PFSK-1 (cell line): ENCODE measurements around the gene NLRP14.

Source experiments
- FOXP2 ChIP-seq: optimal IDR thresholded peaks from 2 replicates; pipeline ENCODE3; 2011; ENCODE audit warnings: borderline replicate concordance, control low read depth, inconsistent platforms; ENCODE audit not compliant: insufficient read depth; ENCODE audit errors: extremely low read length, extremely low read depth
- POLR2AphosphoS5 ChIP-seq: IDR thresholded peaks from 2 replicates; pipeline ENCODE4 v1.6.1; 2012; ENCODE audit warnings: low read depth, mild to moderate bottlenecking, control low read depth, low read length, moderate library complexity
- REST ChIP-seq, 2 experiments: IDR thresholded peaks; 2 replicates each; pipeline versions ENCODE4 v1.6.1 to v1.8.0; 2011 to 2012; ENCODE audit warnings: low read depth in 2 of 2, low read length in 2 of 2, control low read depth in 1 of 2, inconsistent platforms in 1 of 2, mild to moderate bottlenecking in 1 of 2, moderate library complexity in 1 of 2; ENCODE audit not compliant: insufficient read depth in 1 of 2
- SIN3A ChIP-seq: IDR thresholded peaks from 2 replicates; pipeline ENCODE4 v1.6.1; 2012; ENCODE audit warnings: mild to moderate bottlenecking, low read length, moderate library complexity, borderline replicate concordance; ENCODE audit not compliant: insufficient read depth
- TAF1 ChIP-seq: IDR thresholded peaks from 2 replicates; pipeline ENCODE4 v1.6.1; 2012; ENCODE audit warnings: low read length, control low read depth, borderline replicate concordance; ENCODE audit not compliant: insufficient read depth

Gene NLRP14

GRCh38 chr11:7014118-7014517 is 6.2 kb upstream of the NLRP14 start:
- TF ChIP-seq SIN3A: no peak
- no peak for TF ChIP-seq POLR2AphosphoS5
- TF ChIP-seq REST (IDR thresholded peaks at IDR 0.05; ENCODE audit: insufficient read depth in 1 of 2, low read depth in 2 of 2, low read length in 2 of 2): no peak
- no peak for TF ChIP-seq FOXP2
- TF ChIP-seq TAF1: no peak

DNA sequence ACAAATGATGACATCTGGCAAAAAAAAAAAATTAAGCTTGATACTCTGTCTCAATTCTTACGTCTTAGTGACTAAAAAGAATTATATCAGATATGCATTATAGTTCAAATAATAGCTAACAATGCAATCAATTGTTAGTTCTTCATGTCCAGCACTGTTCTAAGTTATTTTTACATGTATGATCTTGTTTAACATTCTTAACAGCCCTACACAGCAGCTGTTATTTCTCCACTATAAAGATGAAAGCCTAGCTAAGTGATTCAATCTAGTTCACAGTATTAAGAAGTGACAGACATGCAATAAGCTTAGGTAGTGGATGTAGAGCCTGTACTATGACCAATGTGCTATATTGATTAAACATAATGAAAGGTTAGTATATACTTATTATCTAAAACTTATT is 4.3 kb upstream of the NLRP14 start:
- TF ChIP-seq REST (IDR thresholded peaks at IDR 0.05; ENCODE audit: insufficient read depth in 1 of 2, low read depth in 2 of 2, low read length in 2 of 2) (no peak), FOXP2 (no peak), POLR2AphosphoS5 (no peak), TAF1 (no peak), SIN3A (no peak)

DNA sequence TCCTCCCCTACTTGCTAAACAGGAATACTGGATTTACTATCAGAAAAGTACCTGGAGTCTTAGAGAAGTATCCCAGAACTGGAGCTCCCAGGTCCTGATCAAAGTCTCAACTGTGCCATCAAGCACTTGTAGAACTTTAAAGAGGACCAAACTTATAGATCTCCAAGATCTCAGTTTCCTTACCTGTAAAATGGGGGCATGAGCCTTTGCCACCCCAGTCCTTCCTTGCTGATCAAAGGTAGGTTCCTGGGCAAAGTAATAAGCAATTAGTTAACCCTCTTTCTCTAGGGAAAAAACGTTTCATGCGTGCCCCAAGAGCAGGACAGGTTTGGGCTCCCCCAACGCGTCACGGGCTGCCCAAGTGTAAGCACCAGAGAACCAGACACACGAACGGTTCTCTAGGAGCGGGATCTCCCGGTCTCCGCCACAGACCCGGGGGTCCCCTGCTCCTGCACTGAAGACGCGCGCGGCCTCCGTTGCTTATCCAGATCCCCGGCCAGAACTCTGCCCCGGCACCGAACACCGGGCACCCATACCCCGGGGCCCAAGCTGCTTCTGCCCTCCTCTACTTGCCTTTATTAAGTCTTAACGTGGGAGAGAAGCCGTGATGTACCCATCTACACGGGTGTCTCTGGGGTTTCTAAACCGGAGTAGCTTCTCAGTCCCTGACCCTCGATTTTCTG is 638 bp upstream of the NLRP14 start:
- TF ChIP-seq TAF1: no peak
- no peak for TF ChIP-seq SIN3A
- no peak for TF ChIP-seq FOXP2
- no peak for TF ChIP-seq REST (IDR thresholded peaks at IDR 0.05; ENCODE audit: insufficient read depth in 1 of 2, low read depth in 2 of 2, low read length in 2 of 2)
- TF ChIP-seq POLR2AphosphoS5: no peak

DNA sequence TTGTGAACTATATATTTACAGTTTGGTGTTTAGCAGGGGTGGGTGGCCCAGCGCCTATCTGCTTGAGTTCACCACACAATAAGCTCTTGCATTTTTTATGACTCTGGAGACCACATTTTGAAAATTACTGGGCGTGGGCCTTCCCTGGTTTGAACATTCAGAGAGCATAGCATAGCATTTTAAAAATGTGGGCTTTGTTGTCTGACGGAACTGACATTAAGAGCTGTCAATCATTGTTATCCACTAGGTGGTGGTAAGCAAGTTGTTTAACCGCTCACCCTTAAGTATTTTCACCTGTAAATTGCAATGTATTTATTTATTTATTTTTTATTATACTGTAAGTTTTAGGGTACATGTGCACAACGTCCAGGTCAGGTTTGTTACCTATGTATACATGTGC is 1.0 kb downstream of the NLRP14 start:
- TF ChIP-seq TAF1: no peak
- no peak for TF ChIP-seq POLR2AphosphoS5
- no peak for TF ChIP-seq REST (IDR thresholded peaks at IDR 0.05; ENCODE audit: insufficient read depth in 1 of 2, low read depth in 2 of 2, low read length in 2 of 2)
- no peak for TF ChIP-seq SIN3A
- no peak for TF ChIP-seq FOXP2

GRCh38 chr11:7028141-7028540 is 7.9 kb downstream of the NLRP14 start:
- TF ChIP-seq TAF1: no peak
